Caki2 (cell line): ENCODE data around the gene PAIP1. TPM values are rescaled to one million over a fixed set of nuclear protein-coding genes. Genes with fewer than 3 reads are reported as not detected.

Source experiments
- DNase-seq: peaks from one replicate; pipeline ENCODE4 v3.0.0-alpha.2; 2015; ENCODE audit warnings: low read depth
- in situ Hi-C: cut with HindIII; loops from 2 replicates; pipeline ENCODE4 v1.10.0; 2016; ENCODE audit warnings: low sequenced_read_pairs, low pct_unique_long_range_greater_than_20kb, mixed read lengths
- total RNA-seq: library from RNA; depleted of rRNA; stranded (reverse); fragments of >200 nt; shearing (Covaris generic); gene quantifications from 2 replicates; pipeline ENCODE4 v1.2.3, GENCODE V29; 2014; ENCODE audit warnings: low replicate concordance; rRNA removed

The PAIP1 gene
- total RNA-seq, 1 experiment from 2014 or later = 87.2 TPM

DNA sequence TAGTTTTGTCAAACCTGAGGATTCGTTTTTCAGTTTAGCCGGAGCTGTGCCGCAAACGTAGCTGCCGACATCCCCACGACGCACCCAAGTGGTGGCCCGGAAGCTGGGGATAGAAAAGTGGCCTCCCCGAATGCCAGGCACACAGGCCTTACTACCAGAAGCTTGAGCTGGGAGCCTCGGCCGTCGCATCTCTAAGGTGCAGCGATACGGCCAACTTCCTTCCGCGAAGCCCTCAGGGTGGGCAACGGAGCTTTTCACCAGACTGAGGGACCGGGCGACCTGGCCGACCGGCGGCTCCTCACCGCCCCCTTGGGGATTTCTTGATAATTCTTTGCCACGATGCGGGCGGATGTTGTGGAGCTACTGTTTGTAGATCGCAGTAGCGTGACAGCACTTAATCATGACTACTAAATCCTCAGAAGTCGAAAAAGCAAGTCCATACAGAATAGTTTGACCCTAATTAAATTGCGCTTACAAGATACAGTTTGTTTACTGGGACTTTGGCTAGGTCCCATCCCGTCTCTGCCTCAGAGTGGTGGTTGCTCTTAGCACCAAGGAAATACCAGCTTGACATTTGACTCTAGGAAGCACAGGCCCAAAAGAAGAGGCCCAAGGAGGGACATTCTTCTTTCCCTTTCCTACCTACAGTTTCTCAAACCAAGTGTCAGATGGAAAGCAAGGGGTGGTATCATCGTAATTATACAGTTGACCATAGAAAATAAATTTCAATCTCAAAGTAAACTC is 72.6 kb downstream of the PAIP1 start:
- peak; percentile 88 for DNase-seq
- in situ Hi-C loops = no loop called here

DNA sequence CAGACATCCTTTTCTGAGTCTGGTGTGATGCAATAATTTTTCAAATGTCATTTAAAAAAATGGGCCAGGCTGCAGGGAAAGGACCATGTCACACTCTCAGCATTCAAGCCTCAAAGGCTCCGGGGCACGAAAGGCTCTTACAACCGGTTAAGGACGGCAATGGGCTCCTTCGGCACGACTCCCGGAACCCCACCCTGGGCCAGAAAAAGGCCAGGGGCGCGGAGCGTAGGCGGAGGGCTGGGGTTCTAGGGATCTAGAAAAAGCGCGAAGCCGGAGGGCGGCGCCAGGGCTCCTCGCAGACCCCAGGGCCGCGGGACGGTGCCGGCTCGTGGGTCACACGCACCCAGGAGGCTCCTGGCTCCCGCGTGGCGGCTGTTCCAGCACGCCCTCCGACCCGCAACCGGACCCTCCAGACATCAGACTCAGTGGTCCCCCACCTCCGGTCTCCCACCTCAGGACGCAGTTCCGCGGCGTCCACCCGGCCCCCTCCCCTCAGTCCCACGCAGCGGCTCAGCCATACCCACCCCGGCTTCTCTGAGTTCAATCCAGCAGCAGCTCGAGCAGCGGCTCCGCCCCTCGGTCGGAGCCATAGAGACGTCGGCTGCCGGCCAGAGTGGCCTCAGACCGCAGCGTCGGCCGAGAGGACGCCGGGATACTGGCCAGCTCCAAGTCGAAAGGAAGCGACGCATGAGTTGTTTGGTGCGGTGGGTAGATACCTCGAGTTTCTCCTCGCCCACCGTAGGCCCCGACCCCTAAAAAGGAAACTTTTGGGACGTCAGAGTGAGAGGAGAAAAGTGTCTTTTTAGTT is 73.4 kb downstream of the PAIP1 start, which contains the start of gene TMEM267:
TSS of gene TMEM267 (minus strand) at position 568 of the 808 bp plus-strand sequence. CDS start 29,896 bp downstream, outside the sequence.
- in situ Hi-C loops = no loop called here
- DNase-seq = peak; percentile 89

DNA sequence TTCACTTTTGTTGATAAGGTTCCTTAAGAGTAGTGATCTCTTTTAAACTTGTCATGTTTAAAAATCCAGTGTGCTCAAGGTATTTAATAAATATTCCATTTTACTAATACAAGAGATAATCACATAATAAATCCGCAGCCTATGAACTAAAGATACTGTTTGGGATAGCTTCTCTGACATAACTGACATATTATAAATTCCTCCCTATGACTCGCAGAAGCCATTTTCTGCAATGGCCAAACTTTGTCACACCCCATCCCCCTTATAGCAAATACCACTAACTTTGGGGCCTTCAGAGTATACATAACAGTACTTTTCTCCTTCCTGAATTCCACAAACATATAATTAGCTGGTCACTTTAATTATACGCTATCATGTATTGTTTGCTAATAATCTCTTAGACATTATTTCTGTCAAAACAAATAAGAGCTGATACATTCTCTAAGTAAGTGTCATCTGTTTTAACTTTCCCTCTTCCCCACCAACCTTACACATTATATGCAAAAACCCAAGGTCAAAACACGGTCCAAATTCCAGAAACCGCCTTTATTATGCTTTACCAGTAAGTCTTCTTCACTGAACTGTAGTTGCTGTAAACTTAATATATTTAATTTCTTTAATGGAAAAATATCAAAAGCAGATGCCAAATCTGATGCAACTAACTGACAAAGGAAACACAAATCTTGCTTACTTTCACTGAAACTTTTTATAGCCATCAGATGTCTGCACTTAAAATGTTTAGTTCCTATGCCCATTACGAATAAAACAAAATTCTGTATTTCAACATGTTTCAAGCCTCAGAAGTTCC is 74.2 kb downstream of the PAIP1 start:
- in situ Hi-C loops = no loop called here
- no peak for DNase-seq

Other genes starting within 250 kb of the PAIP1 start
- 14.9 and 16.3 TPM in 2 replicates for gene HMGCS1, start 243.7 kb downstream of the PAIP1 start, total RNA-seq
- 4.8 and 8.2 TPM in 2 replicates for gene CCL28, start 144.7 kb downstream of the PAIP1 start, total RNA-seq
- gene TMEM267, start 73.2 kb downstream of the PAIP1 start, total RNA-seq = 16.3 and 23.1 TPM in 2 replicates
- 12.3 and 21.5 TPM in 2 replicates for gene C5orf34, start 41.9 kb downstream of the PAIP1 start, total RNA-seq
- 32.5 and 86.3 TPM in 2 replicates for gene NNT, start 46.1 kb upstream of the PAIP1 start, total RNA-seq